ENCODE results near the gene AJAP1. TPM values are rescaled to one million over a fixed set of nuclear protein-coding genes. Genes with fewer than 3 reads are reported as not detected.

AJAP1 gene
- under 1 TPM; 0.41 to 0.49 TPM for total RNA-seq

DNA sequence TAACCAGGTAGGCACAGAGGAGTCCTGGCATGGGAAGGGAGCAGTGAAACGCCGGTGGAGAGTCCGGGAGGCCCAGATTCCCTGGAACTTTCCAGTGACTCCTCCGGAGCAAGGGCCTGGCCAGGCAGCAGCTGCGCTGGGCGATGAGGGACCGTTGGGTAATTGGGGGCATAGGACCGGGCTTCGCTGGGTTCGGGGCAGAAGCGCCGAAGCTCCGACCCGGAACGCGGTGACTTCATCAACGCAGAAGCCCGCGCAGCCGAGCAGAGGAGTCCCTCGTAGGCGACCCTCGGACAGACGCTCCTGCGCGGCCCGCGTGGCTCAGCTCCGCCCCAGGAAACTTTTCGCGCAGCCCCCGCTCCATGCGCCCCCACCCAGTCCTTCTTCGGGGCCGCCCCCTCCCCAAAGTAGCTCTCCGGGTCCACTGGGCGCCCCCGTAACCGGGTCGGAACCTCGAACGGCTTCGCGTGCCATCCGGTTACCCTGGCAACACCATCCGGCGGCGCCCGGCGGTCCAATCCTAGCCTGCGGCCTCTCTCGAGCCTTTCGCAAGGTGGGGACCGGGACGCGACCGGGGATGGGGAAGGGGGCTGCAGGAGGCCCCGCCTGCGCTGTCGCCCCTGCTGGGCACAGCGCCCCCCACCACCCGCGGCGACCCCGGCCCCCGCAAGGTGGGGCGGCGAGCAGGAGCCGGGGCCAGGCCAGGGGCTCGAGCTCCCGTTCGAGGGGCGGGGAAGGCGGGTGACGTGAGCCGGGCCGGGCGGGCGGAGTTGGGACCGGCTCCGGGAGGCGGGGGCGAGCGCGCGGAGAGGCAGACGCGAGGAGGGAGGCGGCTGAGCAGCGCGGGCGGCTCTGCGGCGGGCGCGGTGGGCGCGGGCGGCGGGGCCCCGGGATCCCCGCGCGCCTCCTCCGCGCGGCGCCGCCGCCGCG, at the start of gene AJAP1:
TSS of gene AJAP1 (plus strand) at position 814 of the 930 bp plus-strand sequence. CDS start 817 bp downstream, outside the sequence.
- Histone ChIP-seq H3K4me3 (peak within 1 kb of the TSS; percentile 41), H3K9me3 (no peaks in the 10 kb centered on the region), H3K27ac (no peak within 1 kb of the TSS), H3K36me3 (no peaks in the 10 kb centered on the region), H3K27me3 (replicated peaks; ENCODE audit: insufficient read depth) (peaks cover 17% of the 10 kb centered on the region), H3K4me1 (ENCODE audit: control insufficient read depth in 1 of 2, low read depth in 2 of 2) (peaks cover 3 to 17% of the 10 kb centered on the region in 2 donors)
- no peak for TF ChIP-seq CTCF (IDR thresholded peaks at IDR 0.05)
- no peak for ATAC-seq (ENCODE audit: insufficient number of reproducible peaks, low FRiP score, low read depth)
- DNase-seq (ENCODE audit: low spot score), result no peak

GRCh38 chr1:4605158-4605557, 49.3 kb upstream of the AJAP1 start:
- DNase-seq (ENCODE audit: low spot score) (no peak), ATAC-seq (ENCODE audit: insufficient number of reproducible peaks, low FRiP score, low read depth) (no peak)
- no peak overlapping the region for H3K27ac ChIP-seq
- no peaks in the 10 kb centered on the region for H3K36me3 ChIP-seq
- no peaks in the 10 kb centered on the region for H3K27me3 ChIP-seq (replicated peaks; ENCODE audit: insufficient read depth)
- no peaks in the 10 kb centered on the region for H3K4me1 ChIP-seq (ENCODE audit: control insufficient read depth in 1 of 2, low read depth in 2 of 2)
- no peaks in the 10 kb centered on the region for H3K9me3 ChIP-seq
- TF ChIP-seq CTCF (IDR thresholded peaks at IDR 0.05), result no peak
- H3K4me3 ChIP-seq, result no peak overlapping the region

- TF ChIP-seq CTCF (IDR thresholded peaks at IDR 0.05), result no peak
- Histone ChIP-seq H3K4me1 (ENCODE audit: control insufficient read depth in 1 of 2, low read depth in 2 of 2) (no peaks in the 10 kb centered on the region), H3K36me3 (no peaks in the 10 kb centered on the region), H3K9me3 (no peaks in the 10 kb centered on the region), H3K27me3 (replicated peaks; ENCODE audit: insufficient read depth) (no peaks in the 10 kb centered on the region), H3K4me3 (no peak overlapping the region), H3K27ac (no peak overlapping the region)
- no peak for DNase-seq (ENCODE audit: low spot score)
- no peak for ATAC-seq (ENCODE audit: insufficient number of reproducible peaks, low FRiP score, low read depth)
Observed at GRCh38 chr1:4611563-4612341, 42.7 kb upstream of the AJAP1 start.

DNA sequence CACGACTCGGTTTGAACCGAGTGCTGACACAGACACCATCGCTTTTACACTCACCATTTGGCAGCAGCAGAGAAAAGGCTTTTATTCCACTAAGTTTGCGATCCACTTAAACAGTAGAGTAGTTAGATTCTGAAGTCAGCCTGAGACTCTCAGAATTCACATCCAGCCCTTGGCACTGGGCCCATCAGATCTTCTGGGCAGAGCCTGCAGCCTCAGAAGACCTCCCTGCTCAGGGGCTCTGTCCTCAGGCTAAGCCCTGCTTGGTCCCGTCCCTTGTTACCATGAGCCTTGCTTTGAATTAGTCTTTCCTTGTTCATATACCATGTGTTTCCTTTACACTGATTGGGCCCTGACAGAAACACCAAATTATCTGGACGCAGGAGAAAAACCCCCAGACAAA, 41.4 kb upstream of the AJAP1 start:
- ATAC-seq (ENCODE audit: insufficient number of reproducible peaks, low FRiP score, low read depth) (no peak), DNase-seq (ENCODE audit: low spot score) (no peak)
- Histone ChIP-seq H3K4me1 (ENCODE audit: control insufficient read depth in 1 of 2, low read depth in 2 of 2) (no peaks in the 10 kb centered on the region), H3K27ac (no peak overlapping the region), H3K36me3 (no peaks in the 10 kb centered on the region), H3K27me3 (replicated peaks; ENCODE audit: insufficient read depth) (no peaks in the 10 kb centered on the region), H3K9me3 (no peaks in the 10 kb centered on the region), H3K4me3 (no peak overlapping the region)
- TF ChIP-seq CTCF (IDR thresholded peaks at IDR 0.05), result no peak
